GM21576 (cell line): ENCODE results near the gene ZNF831.

ENCODE experiments used
- ATAC-seq: cut with Tn5 transposase; IDR thresholded peaks from one replicate; pipeline ENCODE4 v1.9.1; 2021; ENCODE audit warnings: mild to moderate bottlenecking, moderate library complexity; ENCODE audit not compliant: unreplicated experiment

Gene ZNF831

GRCh38 chr20:59299945-59300332 lies 136.3 kb downstream of the ZNF831 start:
- no peak for ATAC-seq

GRCh38 chr20:59300333-59301081 lies 136.9 kb downstream of the ZNF831 start, which contains the start of gene EDN3:
Gene EDN3 (plus strand): TSS chr20:59300611. CDS start chr20:59300813, 202 bp downstream.
- no peak for ATAC-seq

- ATAC-seq = no peak
Observed at GRCh38 chr20:59301343-59302007, 137.9 kb downstream of the ZNF831 start.

GRCh38 chr20:59305908-59306655 lies 142.5 kb downstream of the ZNF831 start:
- no peak for ATAC-seq

- no peak for ATAC-seq
Observed at GRCh38 chr20:59307270-59307669, 143.6 kb downstream of the ZNF831 start.
